Head of caudate nucleus (tissue), 42 donors: ENCODE measurements around the gene OTX1.
A peak's percentile ranks its signal among the peaks of the same experiment; 100 is the strongest.
"Not testable (repeated sequence)": the region's sequence is repeated elsewhere in the genome, so short reads cannot be mapped to it uniquely, and the experiment has no call there.

Experiments
- DNase-seq, 42 donors: peaks; one replicate each; pipeline versions ENCODE4 v3.0.0 to v3.0.0-alpha.2; 2020 to 2021; ENCODE audit warnings: mixed read lengths in 7 of 42
- intact Hi-C: fragments of 100-400 bp; cut with DNase I; formaldehyde crosslinking; loops from one replicate; pipeline ENCODE4 v1.15.0; 2022

The OTX1 gene

DNA sequence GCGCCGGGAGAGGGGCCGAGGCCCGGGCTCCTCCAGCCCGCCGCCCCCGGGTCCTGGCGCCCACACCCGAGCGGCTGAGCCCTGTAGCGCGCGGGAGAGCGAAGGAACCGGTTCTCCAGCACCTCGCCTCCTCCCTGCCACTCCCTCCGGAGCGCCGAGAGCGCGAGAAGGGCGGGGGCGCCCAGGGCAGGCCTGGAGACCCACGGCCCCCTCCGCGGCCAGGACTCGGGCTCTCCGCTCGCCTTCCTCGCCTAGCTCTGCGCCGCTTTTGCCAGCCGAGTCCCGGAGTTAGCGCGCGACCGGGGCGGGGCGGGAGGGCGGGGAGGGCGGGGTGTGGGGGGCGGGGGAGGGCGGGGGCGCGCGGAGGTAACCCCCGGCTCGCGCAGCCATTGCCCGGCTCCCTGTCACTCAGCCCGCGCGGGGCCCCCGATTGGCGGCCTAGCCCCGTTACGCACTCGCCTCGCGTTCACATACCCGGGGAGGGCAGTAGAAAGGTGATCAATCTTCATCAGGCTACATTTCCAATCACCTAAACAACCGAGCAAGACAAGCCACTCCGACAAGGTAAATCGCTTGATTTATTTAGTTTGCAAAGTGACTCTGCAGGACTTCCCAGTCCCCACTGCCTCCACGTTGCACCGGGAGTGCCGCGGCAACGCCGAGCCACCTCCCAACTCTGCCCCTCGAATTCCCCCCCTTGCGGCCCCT lies at the start of gene OTX1:
Gene OTX1 (plus strand): TSS at position 497 of the 708 bp plus-strand sequence. CDS start 2,161 bp downstream, outside the sequence.
- intact Hi-C loops, result no loop called here
- DNase-seq, result peak in 41 of 42 donors; percentile 44 to 83 (median 68)

DNA sequence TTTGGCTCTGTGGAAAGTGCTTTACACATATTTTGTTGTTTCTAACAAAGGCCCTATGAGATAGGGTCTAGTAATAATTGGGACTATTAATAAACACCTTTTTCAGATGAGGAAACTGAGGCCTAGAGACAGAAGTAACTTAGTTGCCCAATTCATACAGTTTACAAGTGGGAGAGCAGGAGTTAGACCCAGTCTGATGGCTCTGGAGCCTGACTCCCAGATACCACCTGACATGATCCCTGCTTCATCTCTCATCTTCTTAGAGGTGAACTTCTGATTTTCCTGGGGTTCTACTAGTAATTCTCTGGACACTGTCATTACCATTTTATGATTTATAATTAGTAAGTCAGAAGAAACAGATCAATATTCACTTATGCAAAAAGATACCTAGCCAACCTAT lies 49.1 kb upstream of the OTX1 start:
- intact Hi-C loops, result no loop called here
- DNase-seq, result no peak

- no peak for DNase-seq
- intact Hi-C loops, result no loop called here
These were observed 47.3 kb upstream of the OTX1 start for GRCh38 chr2:63003351-63003750.

- intact Hi-C loops, result no loop called here
These were observed 42.7 kb upstream of the OTX1 start for GRCh38 chr2:63007813-63008458.

GRCh38 chr2:63008838-63009237 lies 41.8 kb upstream of the OTX1 start:
- DNase-seq, result no peak
- intact Hi-C loops, result no loop called here

More at GRCh38 chr2:63007813-63008458, 42.7 kb upstream of the OTX1 start:
- DNase-seq, result no peak

DNA sequence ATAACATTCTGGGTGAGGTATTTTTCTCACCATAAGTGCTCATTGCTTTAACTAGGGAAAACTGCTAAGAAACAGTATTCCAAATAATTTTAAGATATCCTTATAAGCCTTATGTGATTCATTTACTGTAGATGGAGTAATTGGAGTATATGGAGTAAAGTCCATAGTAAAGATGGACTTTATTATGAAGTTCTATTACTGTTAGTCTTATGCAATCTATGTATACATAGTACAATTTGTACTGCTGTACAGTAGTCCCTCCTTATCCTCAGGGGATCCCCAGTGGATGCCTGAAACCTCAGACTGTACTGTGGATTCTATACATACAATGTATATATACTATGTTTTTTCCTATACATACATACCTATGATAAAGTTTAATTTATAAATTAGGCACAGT lies 41.1 kb upstream of the OTX1 start:
- DNase-seq, result no peak
- intact Hi-C loops, result no loop called here

- intact Hi-C loops, result no loop called here
- DNase-seq, result no peak
These were observed 38.1 kb upstream of the OTX1 start for GRCh38 chr2:63012541-63012940.

- DNase-seq, result no peak
- intact Hi-C loops, result no loop called here
These were observed 37.2 kb upstream of the OTX1 start for GRCh38 chr2:63013438-63013837.

- intact Hi-C loops, result no loop called here
- no peak for DNase-seq
These were observed 35.2 kb upstream of the OTX1 start for GRCh38 chr2:63015389-63015788.

DNA sequence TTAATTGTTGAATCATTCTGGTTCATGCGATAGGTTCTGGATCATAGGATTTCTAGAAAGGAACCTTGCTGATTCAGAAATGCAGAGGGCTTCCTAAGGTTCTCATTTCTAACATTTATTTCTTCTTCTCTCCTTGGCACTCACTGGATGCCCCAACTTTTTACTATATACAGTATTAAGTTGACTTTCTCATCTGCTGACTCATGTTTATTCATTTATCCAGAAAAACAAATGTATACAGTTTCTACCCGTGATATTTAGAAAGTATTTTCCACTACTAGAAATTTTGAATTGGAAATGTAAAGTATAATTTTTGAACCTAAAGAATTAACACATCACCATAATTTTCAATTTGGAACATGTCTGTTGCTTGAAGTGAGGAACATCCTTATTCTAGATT lies 32.2 kb upstream of the OTX1 start:
- no peak for DNase-seq
- intact Hi-C loops, result no loop called here

DNA sequence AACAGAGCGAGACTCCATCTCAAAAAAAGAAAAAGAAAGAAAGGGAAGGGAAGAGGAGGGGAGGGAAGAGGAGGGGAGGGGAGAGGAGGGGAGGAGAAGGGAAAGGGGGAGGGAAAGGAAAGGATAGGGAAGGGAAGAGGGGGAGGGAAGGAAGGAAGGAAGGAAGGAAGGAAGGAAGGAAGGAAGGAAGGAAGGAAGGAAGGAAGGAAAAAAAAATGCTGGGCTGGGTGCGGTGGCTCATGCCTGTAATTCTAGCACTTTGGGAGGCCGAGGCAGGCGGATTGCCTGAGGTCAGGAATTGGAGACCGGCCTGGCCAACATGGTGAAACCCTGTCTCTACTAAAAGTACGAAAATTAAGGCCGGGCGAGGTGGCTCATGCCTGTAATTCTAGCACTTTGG lies 30.9 kb upstream of the OTX1 start:
- intact Hi-C loops, DNase-seq: not testable (repeated sequence)

DNA sequence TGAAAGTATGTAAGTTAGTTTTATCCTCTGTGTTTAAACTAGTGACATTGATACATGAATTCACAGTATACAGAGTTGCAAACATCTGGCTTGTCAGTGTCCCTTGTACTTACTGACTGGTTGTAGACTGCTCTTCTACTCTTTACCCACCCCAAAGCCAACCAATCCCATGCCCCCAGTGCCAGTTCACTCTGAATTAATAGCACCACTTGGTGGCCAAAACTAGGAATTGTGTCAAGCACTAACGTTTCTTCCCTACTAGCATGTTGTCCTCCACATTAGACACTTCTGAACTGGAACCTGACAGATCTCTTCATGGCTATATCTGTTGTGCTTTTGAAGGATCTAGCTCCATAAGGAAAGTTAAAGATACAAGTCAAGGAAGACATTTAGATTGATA lies 27.2 kb upstream of the OTX1 start:
- intact Hi-C loops, result no loop called here
- no peak for DNase-seq

DNA sequence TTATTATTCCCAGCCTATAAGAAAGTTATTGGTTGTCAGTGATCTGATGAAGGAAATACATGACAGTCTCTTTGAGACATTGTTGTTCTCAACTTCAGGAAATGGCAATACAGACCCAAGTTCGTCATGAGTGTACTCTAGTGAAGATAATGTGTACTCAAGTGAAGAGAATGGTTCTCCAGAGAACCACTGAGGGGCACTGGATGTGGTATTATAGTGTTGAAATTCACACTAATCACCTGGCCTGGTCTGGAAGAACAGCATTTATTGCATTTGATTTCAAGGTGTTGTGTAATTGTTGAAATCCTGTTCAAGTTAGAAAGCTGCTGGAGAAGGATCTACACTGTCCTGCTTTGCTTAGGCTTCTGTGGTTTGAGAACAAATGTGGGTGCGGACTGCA lies 23.4 kb upstream of the OTX1 start:
- no peak for DNase-seq

GRCh38 chr2:63029058-63029457 lies 21.6 kb upstream of the OTX1 start:
- intact Hi-C loops, result no loop called here
- no peak for DNase-seq

More for the DNA sequence above, 23.4 kb upstream of the OTX1 start:
- intact Hi-C loops, result no loop called here

GRCh38 chr2:63034526-63034925 lies 16.1 kb upstream of the OTX1 start:
- DNase-seq, result no peak
- intact Hi-C loops, result no loop called here

DNA sequence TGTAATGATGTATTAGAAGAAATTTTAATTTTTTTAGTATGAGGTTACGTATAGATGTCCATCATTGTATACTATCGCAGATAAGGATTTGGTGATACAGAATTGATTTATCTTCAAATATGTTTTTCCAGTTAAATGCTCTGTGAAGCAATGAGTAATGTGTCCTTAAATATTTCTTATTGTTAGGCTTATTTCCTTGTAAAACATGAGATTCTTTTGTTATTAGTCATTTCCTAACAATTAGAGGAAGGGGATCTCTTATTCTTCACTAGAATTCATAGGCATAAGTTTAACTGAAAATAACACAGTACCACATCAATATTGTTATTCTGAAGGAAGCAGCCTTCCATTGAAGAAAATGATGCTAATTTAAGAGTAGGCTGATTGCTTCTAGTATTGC lies 15.5 kb upstream of the OTX1 start:
- intact Hi-C loops, result no loop called here

DNA sequence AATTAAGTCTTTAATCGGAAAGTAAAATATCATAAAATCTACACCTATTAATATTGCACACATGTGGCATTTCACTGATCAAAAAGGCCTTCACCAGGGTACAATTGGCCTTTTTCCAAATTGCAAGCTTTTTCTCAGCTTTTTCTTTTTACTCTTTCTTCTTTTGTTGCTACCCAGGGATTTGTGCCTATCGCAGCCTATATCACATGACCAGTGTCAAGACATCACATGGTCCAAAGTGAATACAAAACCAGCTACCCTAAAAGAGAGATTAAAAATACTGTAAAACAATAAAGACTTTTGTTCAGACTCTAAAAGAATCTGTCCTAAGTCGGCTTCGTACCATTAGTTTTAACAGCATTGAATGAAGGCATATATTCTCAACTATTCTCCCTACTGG lies 15.0 kb upstream of the OTX1 start:
- intact Hi-C loops, result no loop called here
- no peak for DNase-seq

More for the DNA sequence above, 15.5 kb upstream of the OTX1 start:
- no peak for DNase-seq

- intact Hi-C loops, result no loop called here
- no peak for DNase-seq
These were observed 12.6 kb upstream of the OTX1 start for GRCh38 chr2:63038034-63038433.

DNA sequence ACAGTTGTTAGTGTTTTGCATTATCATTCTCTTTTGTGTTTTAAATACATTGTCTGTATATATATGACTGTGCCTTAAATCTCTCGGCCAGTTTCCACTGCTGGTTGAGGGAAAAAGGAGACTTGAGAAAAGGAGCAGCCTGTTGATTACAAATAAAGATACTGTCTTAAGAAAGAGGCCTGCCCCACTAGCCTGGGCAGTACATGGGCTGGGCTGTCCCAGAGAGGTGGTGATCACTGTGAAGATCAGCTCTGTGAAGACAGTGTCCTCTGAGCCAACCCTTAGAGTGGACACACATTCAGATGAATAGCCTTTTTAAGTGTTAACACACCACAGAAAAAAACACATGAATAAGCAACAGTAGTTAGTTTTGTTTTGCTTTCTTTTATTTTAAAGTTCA lies 10.0 kb upstream of the OTX1 start:
- DNase-seq, result no peak
- intact Hi-C loops, result no loop called here

DNA sequence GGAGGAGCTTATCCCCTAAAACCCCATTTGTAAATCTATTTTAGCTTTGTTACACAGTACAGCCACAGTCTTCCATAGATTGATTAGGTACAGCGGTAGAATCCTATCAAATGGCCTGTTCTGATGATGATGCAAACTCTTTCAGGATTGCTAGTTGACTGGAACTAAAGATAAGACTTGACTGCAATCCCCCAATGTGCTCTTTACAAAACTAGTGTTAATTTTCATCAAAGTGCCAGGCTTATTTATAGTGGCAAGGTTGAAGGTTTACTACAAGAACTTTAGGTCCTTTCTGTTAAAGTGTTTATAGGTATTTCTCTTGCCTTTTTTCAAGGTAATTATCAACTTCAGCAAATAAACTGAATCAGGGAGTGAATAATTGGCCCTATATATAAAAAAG lies 9.0 kb upstream of the OTX1 start:
- DNase-seq, result no peak
- intact Hi-C loops, result no loop called here
